Progenitor cell of endocrine pancreas (in vitro differentiated cells): ENCODE measurements around the gene SIPA1. TPM values are rescaled to one million over a fixed set of nuclear protein-coding genes. Genes with fewer than 3 reads are reported as not detected.

ENCODE experiments used
- DNase-seq: peaks from one replicate; pipeline ENCODE4 v3.0.0; 2021; ENCODE audit warnings: low spot score; ENCODE audit not compliant: unreplicated experiment
- H3K27ac Mint-ChIP-seq: 2 replicates; pipeline ENCODE4 v1.8.0; 2021; ENCODE audit warnings: mild to moderate bottlenecking, moderate library complexity, mixed read lengths
- H3K27me3 Mint-ChIP-seq: 2 replicates; pipeline ENCODE4 v1.8.0; 2021; ENCODE audit warnings: mixed read lengths
- H3K36me3 Mint-ChIP-seq: 2 replicates; pipeline ENCODE4 v1.8.0; 2022; ENCODE audit warnings: mixed read lengths; ENCODE audit not compliant: insufficient read depth
- H3K4me1 Mint-ChIP-seq: 2 replicates; pipeline ENCODE4 v1.8.0; 2021; ENCODE audit warnings: low read depth, mixed read lengths
- H3K4me3 Mint-ChIP-seq: 2 replicates; pipeline ENCODE4 v1.8.0; 2021; ENCODE audit warnings: low read depth, mild to moderate bottlenecking, moderate library complexity, mixed read lengths
- H3K9me3 Mint-ChIP-seq: 2 replicates; pipeline ENCODE4 v1.8.0; 2021; ENCODE audit warnings: low read depth, mixed read lengths
- total RNA-seq: library from RNA; stranded (reverse); gene quantifications from 2 replicates; pipeline ENCODE4 v1.2.1, GENCODE V29; 2021
- TF ChIP-seq, protein P1 (sequence below): fragments of 200-600 bp; sonication (generic); IDR thresholded peaks from one replicate; pipeline ENCODE4 v1.5.0; 2021; ENCODE audit warnings: antibody characterized with exemption, mild to moderate bottlenecking; ENCODE audit not compliant: unreplicated experiment

Gene SIPA1
- total RNA-seq, 1 donor from 2014 or later = 19.5 TPM

DNA sequence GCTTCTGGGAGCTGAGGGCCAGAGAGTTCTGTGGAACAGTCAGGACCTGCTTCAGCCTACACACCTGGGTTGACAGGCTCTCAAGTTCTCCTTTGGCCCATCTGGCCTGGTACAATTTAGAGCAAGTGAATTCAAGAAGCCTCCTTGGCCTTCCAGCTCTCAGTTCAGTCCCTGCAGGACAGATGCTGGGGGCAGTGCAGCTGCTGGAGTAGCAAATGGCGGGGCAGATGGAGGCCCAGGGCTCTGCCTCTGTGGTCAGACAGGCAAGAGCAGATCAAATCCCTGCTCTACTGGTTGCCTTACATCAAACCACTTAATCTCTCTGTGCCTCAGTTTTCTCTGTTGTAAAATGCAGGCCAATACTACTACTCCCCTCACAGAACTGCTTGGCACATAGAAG, 33.6 kb upstream of the SIPA1 start:
- Mint-ChIP-seq H3K4me3 (no peak overlapping the region), H3K4me1 (no peaks in the 10 kb centered on the region), H3K27ac (no peak overlapping the region), H3K27me3 (no peaks in the 10 kb centered on the region), H3K36me3 (peaks cover 23% of the 10 kb centered on the region), H3K9me3 (no peaks in the 10 kb centered on the region)
- no peak for DNase-seq
- TF ChIP-seq, protein P1, sequence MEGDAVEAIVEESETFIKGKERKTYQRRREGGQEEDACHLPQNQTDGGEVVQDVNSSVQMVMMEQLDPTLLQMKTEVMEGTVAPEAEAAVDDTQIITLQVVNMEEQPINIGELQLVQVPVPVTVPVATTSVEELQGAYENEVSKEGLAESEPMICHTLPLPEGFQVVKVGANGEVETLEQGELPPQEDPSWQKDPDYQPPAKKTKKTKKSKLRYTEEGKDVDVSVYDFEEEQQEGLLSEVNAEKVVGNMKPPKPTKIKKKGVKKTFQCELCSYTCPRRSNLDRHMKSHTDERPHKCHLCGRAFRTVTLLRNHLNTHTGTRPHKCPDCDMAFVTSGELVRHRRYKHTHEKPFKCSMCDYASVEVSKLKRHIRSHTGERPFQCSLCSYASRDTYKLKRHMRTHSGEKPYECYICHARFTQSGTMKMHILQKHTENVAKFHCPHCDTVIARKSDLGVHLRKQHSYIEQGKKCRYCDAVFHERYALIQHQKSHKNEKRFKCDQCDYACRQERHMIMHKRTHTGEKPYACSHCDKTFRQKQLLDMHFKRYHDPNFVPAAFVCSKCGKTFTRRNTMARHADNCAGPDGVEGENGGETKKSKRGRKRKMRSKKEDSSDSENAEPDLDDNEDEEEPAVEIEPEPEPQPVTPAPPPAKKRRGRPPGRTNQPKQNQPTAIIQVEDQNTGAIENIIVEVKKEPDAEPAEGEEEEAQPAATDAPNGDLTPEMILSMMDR = no peak

DNA sequence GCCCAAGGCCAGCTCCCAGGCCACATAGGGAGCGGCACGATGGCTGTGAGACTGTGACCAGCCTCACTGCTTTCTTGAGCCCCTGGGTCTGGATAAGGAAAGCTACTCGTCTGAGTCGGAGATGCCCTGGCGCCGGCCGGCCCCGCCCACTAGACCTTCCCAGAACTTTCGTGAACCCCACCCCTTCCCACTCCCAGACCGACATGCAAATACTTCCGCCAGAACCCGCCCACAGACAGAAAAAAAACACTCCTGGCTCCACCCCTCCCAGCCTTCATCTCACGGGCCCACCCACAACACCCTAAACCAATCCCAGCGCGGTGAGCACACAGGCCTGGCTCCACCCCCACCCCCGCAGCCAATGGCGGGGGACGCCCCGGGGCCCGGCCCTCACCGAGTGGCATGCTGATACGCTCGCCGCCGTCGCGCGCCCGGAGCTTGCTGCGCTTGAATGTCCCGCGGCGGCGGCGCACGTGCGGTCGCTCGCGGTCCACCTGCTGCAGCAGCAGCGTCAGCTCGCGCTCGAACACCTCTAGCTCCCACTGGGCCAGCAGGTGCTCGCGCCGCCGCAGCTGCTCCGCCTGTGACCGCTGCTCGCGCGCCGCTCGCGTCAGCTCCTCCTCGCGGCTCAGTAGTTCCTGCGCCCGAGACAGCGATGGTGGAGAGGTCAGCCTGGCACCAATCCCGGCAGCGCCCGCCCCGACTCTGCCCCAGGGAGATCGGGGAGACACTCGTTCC, 30.9 kb upstream of the SIPA1 start:
- no peak overlapping the region for H3K27ac Mint-ChIP-seq
- peaks cover 2% of the 10 kb centered on the region for H3K4me1 Mint-ChIP-seq
- H3K9me3 Mint-ChIP-seq = no peaks in the 10 kb centered on the region
- peak; percentile 67 for DNase-seq
- TF ChIP-seq, protein P1 = no peak
- H3K36me3 Mint-ChIP-seq = peaks cover 28% of the 10 kb centered on the region
- H3K27me3 Mint-ChIP-seq = no peaks in the 10 kb centered on the region
- H3K4me3 Mint-ChIP-seq = peak overlapping the region; percentile 16

DNA sequence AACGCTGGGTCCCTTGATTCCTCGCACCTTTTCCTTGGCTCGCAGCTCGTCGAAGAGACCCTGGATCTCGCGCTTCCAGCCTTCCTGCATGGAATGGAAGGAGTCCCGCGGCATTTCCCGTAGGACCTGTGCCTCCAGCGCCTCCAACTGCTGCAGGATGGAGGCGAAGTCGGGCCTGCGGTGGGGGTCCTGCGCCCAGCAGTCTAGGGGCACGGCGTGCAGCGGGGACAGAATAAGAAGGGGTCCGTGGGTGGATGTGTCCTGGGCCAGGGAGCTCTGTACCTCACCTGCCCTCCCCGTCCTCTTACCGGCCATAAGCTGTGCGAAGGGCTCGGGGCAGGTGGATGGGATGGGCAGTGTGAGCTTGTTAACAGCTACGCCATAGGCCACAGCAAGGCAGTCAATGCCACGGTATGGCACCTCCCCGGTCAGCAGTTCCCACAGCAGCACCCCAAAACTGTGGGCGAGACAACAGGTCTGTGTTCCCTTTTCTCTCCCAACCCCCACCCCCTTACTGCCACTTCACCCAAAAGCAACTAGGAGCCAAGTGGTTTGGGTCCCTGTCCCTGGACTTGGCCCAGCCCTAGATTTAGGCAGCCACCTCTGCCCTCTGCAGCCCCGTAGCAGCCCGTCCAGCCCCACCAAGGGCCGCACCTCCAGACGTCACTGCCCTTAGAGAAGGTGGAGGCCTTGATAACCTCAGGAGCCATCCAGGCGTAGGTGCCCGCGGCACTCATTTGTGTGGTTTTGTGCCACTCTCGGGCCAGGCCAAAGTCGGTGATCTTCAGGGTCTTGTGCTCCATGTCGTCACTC, 30.1 kb upstream of the SIPA1 start:
- Mint-ChIP-seq H3K27me3 (no peaks in the 10 kb centered on the region), H3K27ac (no peak overlapping the region), H3K4me1 (peaks cover 6% of the 10 kb centered on the region), H3K4me3 (no peak overlapping the region), H3K9me3 (no peaks in the 10 kb centered on the region), H3K36me3 (peaks cover 28% of the 10 kb centered on the region)
- TF ChIP-seq, protein P1 = no peak
- DNase-seq = no peak

DNA sequence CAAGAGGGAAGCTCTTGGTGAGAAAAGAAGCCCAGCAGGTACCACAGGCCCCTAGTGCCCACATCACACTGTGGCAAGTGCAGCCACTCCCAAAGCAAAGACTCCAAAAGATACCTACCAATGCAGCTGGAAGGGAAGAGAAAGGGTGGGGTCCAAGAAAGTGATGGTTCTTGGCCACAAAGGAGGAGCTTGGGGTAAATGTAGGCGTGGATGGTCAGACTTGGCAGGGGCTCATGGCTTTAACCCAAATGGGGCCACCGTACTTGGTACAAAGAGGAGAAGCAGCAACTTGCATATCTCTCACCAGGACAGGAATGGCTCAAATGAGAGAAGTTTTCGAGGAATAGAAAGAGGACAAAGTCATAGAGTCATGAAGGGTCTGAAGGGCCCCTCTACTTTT, 28.7 kb upstream of the SIPA1 start:
- H3K36me3 Mint-ChIP-seq = peaks cover 24% of the 10 kb centered on the region
- H3K9me3 Mint-ChIP-seq = no peaks in the 10 kb centered on the region
- H3K27me3 Mint-ChIP-seq = no peaks in the 10 kb centered on the region
- H3K27ac Mint-ChIP-seq = peak overlapping the region; percentile 8
- no peak for DNase-seq
- peaks cover 9% of the 10 kb centered on the region for H3K4me1 Mint-ChIP-seq
- H3K4me3 Mint-ChIP-seq = no peak overlapping the region
- TF ChIP-seq, protein P1 = no peak

DNA sequence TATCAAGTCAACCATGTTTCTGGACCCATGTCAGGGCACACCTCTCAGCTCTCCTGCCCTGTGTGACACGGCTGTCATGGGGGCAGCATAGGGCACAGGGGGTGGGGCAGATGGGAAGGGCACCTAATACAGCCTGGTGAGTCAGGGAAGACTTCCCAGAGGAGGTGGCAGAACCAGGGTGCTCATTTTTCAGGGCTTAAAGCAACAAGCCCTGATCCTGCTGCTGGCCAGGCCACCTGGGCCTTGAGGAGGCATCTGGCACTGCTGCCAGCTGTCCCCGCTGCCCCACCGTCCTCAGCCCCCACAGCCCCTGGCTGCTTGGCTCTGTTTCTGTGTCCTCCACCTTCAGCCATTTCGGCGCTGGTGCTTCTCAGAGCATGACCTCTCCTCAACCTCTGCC, 28.2 kb upstream of the SIPA1 start:
- Mint-ChIP-seq H3K4me3 (no peak overlapping the region), H3K27ac (no peak overlapping the region)

More for the DNA sequence above, 28.2 kb upstream of the SIPA1 start:
- H3K36me3 Mint-ChIP-seq = peaks cover 21% of the 10 kb centered on the region
- H3K27me3 Mint-ChIP-seq = no peaks in the 10 kb centered on the region
- peaks cover 9% of the 10 kb centered on the region for H3K4me1 Mint-ChIP-seq
- TF ChIP-seq, protein P1 = no peak
- no peaks in the 10 kb centered on the region for H3K9me3 Mint-ChIP-seq
- DNase-seq = no peak
